Hematopoietic multipotent progenitor cell (in vitro differentiated cells): ENCODE measurements around the gene PTPRU. TPM values are rescaled to one million over a fixed set of nuclear protein-coding genes. Genes with fewer than 3 reads are reported as not detected.
"Not testable (repeated sequence)": the region's sequence is repeated elsewhere in the genome, so short reads cannot be mapped to it uniquely, and the experiment has no call there.

Source experiments
- DNase-seq, 3 donors: peaks; one replicate each; pipeline ENCODE4 v3.0.0-alpha.2; 2011 to 2015; ENCODE audit warnings: low read depth in 2 of 3, low spot score in 2 of 3
- total RNA-seq: library from RNA; depleted of rRNA; stranded (reverse); fragments of >200 nt; gene quantifications from one replicate; pipeline ENCODE4 v1.2.3, GENCODE V29; 2012

PTPRU gene
- total RNA-seq, 1 donor, result 0.27 TPM

GRCh38 chr1:29284286-29284960 lies 48.1 kb downstream of the PTPRU start:
- DNase-seq, result no peak

- DNase-seq, result no peak
Measured at GRCh38 chr1:29284961-29285560, 48.7 kb downstream of the PTPRU start.

- no peak for DNase-seq
Measured at GRCh38 chr1:29285771-29286170, 49.4 kb downstream of the PTPRU start.

DNA sequence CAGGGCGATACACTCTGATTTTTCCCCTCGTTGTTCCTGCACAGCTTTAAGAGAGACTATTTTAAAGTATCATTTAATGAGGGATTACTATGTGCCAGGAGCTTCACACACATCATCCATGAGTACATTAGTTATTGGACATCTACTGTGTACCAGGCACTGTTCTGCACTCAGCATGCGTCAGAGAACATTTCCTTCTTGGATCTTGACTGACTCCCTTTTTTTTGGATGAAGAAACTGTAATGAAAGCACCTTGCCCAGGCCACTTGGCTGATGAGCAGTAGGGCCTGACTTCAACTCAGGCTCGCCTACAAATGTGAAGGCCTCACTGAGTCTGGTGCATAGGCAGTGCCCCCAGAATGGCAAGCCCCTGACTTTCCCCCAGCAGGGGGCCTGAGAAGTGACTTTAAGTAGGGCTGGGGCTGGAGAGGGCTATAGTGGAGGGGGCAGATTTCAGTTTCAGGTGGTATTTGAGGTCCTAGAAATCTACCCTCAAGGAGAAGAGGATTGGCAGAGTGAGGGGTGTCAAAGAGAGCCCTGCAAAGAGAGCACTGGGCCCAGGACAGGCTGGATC lies 50.0 kb downstream of the PTPRU start:
- DNase-seq, result no peak

DNA sequence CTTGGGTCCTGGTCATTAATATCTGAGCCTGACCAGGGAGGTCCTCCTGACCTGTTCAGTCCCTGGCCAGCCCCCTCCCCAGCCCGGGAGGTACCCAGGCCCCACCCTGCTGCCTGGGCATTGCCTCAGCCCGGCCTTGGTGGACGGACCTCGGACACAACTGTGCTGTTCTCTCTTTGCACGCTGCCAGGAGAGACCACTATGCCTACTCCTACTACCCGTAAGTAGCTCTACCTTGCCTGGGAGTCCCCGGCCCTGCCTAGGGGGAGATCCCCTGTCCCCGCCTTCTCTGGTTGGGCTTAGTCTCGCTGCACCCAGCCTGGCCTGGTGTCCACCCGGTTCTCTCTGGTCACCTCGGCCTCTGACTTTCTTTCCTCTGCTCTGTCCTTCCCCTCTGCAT lies 53.2 kb downstream of the PTPRU start:
- DNase-seq, result no peak

DNA sequence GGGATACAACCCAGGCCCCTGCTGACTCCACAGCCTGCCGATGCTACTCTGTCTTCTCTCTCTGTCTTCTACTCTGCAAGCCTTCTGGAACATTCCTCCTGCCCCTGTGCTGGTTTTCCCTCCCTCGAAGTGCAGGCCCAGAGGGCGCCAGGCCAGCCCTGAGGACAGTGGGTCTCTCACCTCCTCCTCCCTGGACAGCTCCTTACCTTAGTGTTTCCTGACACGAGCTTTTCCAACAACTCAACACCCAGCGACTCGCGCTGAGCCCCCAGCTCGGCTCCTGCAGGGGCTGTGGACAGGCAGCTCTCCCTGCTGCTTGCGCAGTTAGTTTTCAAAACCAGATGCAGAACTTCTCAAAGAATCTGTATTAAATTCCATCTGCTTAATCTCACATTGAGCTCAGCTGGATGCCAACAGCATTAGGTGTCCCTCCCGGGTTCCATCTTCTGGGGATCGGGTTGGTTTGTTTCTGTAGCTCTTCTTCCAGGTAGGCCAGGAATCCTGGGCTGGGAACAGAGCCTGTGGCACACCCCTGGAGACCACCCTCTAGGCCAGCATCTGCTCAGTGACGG lies 54.2 kb downstream of the PTPRU start:
- DNase-seq, result no peak

DNA sequence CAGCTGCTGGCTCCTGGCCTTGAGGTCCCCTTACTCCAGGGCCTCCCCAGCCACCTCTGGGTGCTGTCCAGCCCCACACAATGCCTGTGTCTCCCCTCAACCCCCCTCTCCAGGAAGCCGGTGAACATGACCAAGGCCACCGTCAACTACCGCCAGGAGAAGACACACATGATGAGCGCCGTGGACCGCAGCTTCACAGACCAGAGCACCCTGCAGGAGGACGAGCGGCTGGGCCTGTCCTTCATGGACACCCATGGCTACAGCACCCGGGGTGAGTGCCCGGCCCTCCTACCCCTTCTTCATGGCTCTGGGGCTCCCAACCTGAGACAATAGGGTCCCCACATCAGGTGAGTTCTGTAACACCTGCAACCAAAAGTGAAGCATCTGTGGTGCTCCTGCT lies 55.4 kb downstream of the PTPRU start:
- no peak for DNase-seq

DNA sequence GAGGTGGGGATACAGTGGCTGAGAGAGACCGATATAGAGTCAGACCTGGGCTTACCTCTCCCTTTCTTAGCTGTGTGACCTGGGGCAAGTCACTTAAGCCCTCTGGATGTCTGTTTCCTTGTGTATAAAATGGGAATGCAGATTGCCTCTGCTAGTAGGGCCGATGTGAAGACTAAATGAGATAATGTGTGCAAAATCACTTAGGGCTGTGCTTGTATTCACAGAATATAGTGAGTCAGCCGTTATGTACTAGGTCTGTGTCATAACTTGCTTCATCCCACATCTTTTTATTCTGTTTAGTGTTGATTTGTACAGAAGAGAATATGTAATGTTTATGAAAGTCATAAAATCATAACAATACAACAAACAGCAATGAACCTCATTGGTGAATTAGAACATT lies 56.0 kb downstream of the PTPRU start:
- DNase-seq, result no peak

DNA sequence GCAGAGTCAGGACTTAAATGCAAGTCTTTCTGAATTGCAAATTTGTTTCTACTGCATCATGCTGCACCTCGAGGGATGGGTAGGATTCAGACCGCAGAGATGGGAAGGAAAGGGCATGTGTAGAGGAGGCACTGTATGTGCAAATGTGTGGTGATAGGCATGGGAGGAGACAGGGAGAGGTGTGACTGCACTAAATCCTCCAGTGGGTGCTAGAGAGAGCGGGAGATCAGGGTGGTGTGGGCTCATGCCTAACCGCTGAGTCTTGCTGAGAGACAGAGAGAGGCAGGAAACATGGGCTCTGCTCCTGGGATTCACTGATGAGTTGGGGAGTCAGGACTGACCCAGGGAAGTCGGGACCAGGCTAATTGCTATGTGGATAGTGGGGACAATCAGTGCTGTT lies 61.1 kb downstream of the PTPRU start:
- DNase-seq, result no peak

DNA sequence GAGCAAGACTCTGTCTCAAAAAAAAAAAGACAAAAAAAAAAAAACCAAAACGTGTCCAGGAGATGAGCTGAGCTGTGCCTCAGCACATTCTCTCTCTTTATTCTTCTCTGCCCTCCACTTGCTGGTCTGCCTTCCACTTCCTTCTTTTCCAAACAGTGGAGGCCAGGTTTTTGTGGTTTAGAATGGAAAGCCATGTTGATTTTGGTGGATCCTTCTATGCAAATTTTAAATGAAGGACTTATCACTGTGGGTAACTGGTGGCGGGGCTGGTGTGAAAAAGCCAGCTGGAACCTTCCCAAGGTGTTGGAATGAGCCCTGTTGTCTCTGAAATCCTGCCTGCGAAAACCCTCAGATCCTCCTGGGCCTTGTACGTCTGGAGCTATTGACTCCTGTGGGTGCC lies 61.9 kb downstream of the PTPRU start:
- no peak for DNase-seq

DNA sequence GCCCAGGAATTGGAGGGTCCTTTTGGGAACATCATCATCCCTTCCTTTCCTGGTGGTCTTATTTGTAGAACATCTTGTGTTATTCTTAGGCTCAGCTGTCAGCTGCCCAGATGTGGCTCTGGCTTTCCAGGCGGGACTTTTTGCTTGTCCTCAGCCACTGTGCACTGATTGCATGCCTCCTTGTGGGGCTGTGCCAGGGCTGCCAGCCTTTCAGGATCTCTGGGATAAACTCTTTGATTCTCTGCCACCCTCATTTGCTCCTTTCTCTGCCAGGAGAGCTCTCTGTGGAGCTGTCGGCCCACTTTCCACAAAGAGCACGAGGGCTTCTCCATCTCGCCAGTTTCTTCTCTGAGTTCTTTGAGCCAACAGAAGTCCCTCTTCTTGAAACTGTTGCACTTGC lies 63.1 kb downstream of the PTPRU start:
- DNase-seq, result no peak

DNA sequence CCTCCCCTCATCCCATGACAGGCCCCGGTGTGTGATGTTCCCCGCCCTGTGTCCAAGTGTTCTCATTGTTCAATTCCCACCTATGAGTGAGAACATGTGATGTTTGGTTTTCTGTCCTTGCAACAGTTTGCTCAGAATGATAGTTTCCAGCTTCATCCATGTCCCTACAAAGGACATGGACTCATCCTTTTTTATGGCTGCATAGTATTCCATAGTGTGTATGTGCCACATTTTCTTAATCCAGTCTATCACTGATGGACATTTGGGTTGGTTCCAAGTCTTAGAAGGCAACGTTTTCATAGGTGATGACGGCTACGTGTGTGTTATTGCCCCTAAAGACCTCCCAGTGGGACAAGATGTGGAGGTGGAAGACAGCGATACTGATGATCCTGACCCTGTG lies 65.4 kb downstream of the PTPRU start:
- DNase-seq, result not testable (repeated sequence)

- no peak for DNase-seq
Measured at GRCh38 chr1:29303201-29304024, 67.1 kb downstream of the PTPRU start.

DNA sequence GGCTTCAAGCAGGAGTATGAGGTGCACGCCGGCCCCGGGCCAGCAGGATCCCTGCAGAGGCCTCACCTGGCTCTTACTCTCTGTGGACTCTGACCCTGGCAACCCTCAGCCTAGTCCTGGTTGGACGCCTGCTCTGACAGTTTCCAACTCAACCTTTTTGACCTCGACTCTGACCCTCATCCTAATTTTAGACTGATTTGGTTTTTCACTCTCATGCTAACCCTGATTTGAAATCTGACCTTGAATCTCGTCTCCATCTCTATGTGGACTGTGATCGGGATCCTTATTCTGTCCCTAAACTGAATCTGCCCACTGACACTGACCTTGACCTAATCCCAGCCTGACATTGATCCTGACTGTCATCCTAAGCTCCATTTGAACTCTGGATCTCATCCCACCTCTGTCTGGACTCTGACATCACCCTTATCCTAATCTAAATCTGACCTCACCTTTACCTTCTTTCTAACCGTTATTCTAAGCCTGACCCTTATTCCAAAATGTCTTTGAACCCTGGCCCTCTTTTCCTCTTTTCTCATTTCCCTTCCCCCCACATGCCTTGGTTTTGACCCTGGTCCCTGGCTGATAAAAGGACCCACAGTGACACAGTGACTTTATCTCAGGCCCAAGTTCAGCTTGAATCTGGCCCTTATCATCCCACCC lies 67.8 kb downstream of the PTPRU start:
- DNase-seq, result no peak

- DNase-seq, result no peak
Measured at GRCh38 chr1:29305943-29306342, 69.6 kb downstream of the PTPRU start.

GRCh38 chr1:29306471-29307140 lies 70.3 kb downstream of the PTPRU start:
- no peak for DNase-seq

- DNase-seq, result no peak
Measured at GRCh38 chr1:29309075-29309474, 72.8 kb downstream of the PTPRU start.

DNA sequence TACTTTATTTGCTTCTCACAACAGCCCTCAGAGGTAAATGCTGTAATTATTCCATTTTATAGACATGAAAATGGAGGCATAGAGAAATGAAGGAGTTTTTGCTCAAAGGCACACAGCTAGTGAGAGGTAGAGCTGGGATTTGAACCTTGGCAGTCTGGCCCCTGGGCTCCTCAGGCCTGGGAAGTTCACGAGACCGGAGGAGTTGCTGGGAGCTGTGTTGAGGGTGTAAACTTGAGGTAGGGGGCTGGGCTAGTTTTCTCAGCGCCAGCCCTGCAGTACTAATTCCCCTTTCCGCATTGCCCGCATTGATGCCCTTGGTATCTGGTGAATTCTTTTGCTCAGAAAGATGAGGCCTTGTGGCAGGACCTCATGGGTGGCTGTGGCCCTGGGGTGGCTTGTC lies 73.3 kb downstream of the PTPRU start:
- DNase-seq, result no peak

DNA sequence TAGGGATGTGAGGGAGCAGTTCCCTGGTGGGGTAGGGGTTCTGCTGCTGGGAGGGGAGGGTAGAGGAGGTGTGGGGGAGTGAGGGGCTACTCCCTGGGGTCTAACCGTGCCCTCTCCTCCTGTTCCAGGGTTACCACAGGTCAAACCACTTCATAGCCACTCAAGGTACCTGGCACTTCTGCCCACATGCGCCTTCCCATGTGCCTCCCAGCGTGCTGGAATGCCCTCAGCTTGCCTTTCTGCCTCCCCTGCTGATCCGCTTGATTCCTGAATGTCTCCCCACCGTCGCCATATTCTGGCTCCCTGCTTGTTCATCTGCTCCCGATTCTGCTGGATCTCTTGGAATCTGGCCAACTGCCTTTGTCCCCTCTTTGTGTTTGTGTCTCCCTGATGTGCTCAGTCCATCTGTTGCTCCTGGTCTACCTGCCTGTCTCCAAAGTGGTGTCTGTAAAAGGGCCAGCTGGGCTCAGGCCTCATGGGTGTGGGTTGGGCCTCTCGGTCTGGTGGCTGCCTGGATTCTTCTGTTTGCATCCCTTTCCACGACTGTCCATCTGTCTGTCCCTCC lies 74.4 kb downstream of the PTPRU start:
- DNase-seq, result no peak
